ENCODE results near the gene ADAM10.

The ADAM10 gene

GRCh38 chr15:58704155-58704865 is 45.2 kb downstream of the ADAM10 start:
- Mint-ChIP-seq H3K27me3 (no peaks in the 10 kb centered on the region), H3K9me3 (peaks cover 20 to 23% of the 10 kb centered on the region in 2 donors), H3K27ac (no peak overlapping the region), H3K4me3 (no peak overlapping the region), H3K4me1 (peaks cover 58% of the 10 kb centered on the region)
- DNase-seq (no peak), ATAC-seq (no peak)

GRCh38 chr15:58703610-58704009 is 45.9 kb downstream of the ADAM10 start:
- H3K27me3 Mint-ChIP-seq = no peaks in the 10 kb centered on the region
- peaks cover 64% of the 10 kb centered on the region for H3K4me1 Mint-ChIP-seq
- no peak for DNase-seq
- ATAC-seq = no peak
- H3K9me3 Mint-ChIP-seq = peaks cover 20 to 23% of the 10 kb centered on the region in 2 donors
- no peak overlapping the region for H3K4me3 Mint-ChIP-seq
- H3K27ac Mint-ChIP-seq = peak overlapping the region in 1 of 2 donors; percentile 49

- ATAC-seq = no peak
- H3K4me1 Mint-ChIP-seq = peaks cover 63% of the 10 kb centered on the region
- H3K27ac Mint-ChIP-seq = no peak overlapping the region
- H3K27me3 Mint-ChIP-seq = no peaks in the 10 kb centered on the region
- H3K4me3 Mint-ChIP-seq = no peak overlapping the region
- H3K9me3 Mint-ChIP-seq = peaks cover 28 to 30% of the 10 kb centered on the region in 2 donors
- DNase-seq = no peak
Measured at GRCh38 chr15:58702233-58702632, 47.3 kb downstream of the ADAM10 start.

- ATAC-seq = no peak
- H3K27ac Mint-ChIP-seq = no peak overlapping the region
- DNase-seq = no peak
- H3K9me3 Mint-ChIP-seq = peaks cover 28 to 30% of the 10 kb centered on the region in 2 donors
- no peaks in the 10 kb centered on the region for H3K27me3 Mint-ChIP-seq
- H3K4me1 Mint-ChIP-seq = peaks cover 63% of the 10 kb centered on the region
- no peak overlapping the region for H3K4me3 Mint-ChIP-seq
Measured at GRCh38 chr15:58701376-58701775, 48.1 kb downstream of the ADAM10 start.

GRCh38 chr15:58699769-58700168 is 49.7 kb downstream of the ADAM10 start:
- peak overlapping the region; percentile 16 to 25 for H3K27ac Mint-ChIP-seq
- H3K4me3 Mint-ChIP-seq = peak overlapping the region; percentile 5 to 59
- ATAC-seq = peak; percentile 20
- no peak for DNase-seq
- peaks cover 28 to 30% of the 10 kb centered on the region in 2 donors for H3K9me3 Mint-ChIP-seq
- H3K4me1 Mint-ChIP-seq = peaks cover 66% of the 10 kb centered on the region
- no peaks in the 10 kb centered on the region for H3K27me3 Mint-ChIP-seq

- H3K4me1 Mint-ChIP-seq = peaks cover 71% of the 10 kb centered on the region
- no peaks in the 10 kb centered on the region for H3K27me3 Mint-ChIP-seq
- no peak for DNase-seq
- peak overlapping the region; percentile 16 to 25 for H3K27ac Mint-ChIP-seq
- peak overlapping the region in 1 of 2 donors; percentile 59 for H3K4me3 Mint-ChIP-seq
- peak; percentile 54 for ATAC-seq
- peaks cover 27 to 28% of the 10 kb centered on the region in 2 donors for H3K9me3 Mint-ChIP-seq
Measured at GRCh38 chr15:58698887-58699641, 50.4 kb downstream of the ADAM10 start.

GRCh38 chr15:58697220-58697619 is 52.3 kb downstream of the ADAM10 start:
- DNase-seq (no peak), ATAC-seq (no peak)
- H3K27ac Mint-ChIP-seq = peak overlapping the region in 1 of 2 donors; percentile 57
- no peak overlapping the region for H3K4me3 Mint-ChIP-seq
- H3K9me3 Mint-ChIP-seq = peaks cover 19 to 22% of the 10 kb centered on the region in 2 donors
- H3K27me3 Mint-ChIP-seq = no peaks in the 10 kb centered on the region
- peaks cover 65% of the 10 kb centered on the region for H3K4me1 Mint-ChIP-seq

- H3K27ac Mint-ChIP-seq = no peak overlapping the region
- no peak for ATAC-seq
- peaks cover 18 to 19% of the 10 kb centered on the region in 2 donors for H3K9me3 Mint-ChIP-seq
- no peak for DNase-seq
- H3K27me3 Mint-ChIP-seq = no peaks in the 10 kb centered on the region
- peaks cover 67% of the 10 kb centered on the region for H3K4me1 Mint-ChIP-seq
- H3K4me3 Mint-ChIP-seq = no peak overlapping the region
Measured at GRCh38 chr15:58696738-58697137, 52.8 kb downstream of the ADAM10 start.

- H3K27ac Mint-ChIP-seq = peak overlapping the region in 1 of 2 donors; percentile 48
- H3K4me1 Mint-ChIP-seq = peaks cover 68% of the 10 kb centered on the region
- no peak for ATAC-seq
- H3K4me3 Mint-ChIP-seq = no peak overlapping the region
- no peak for DNase-seq
- H3K9me3 Mint-ChIP-seq = peaks cover 10 to 12% of the 10 kb centered on the region in 2 donors
- no peaks in the 10 kb centered on the region for H3K27me3 Mint-ChIP-seq
Measured at GRCh38 chr15:58694641-58695398, 54.7 kb downstream of the ADAM10 start.

GRCh38 chr15:58690703-58691102 is 58.8 kb downstream of the ADAM10 start:
- H3K9me3 Mint-ChIP-seq = no peaks in the 10 kb centered on the region
- DNase-seq (no peak), ATAC-seq (peak; percentile 53)
- H3K4me1 Mint-ChIP-seq = peaks cover 46% of the 10 kb centered on the region
- no peaks in the 10 kb centered on the region for H3K27me3 Mint-ChIP-seq
- no peak overlapping the region for H3K27ac Mint-ChIP-seq
- no peak overlapping the region for H3K4me3 Mint-ChIP-seq

GRCh38 chr15:58689646-58690045 is 59.9 kb downstream of the ADAM10 start:
- no peak overlapping the region for H3K27ac Mint-ChIP-seq
- DNase-seq (no peak), ATAC-seq (no peak)
- no peak overlapping the region for H3K4me3 Mint-ChIP-seq
- H3K27me3 Mint-ChIP-seq = no peaks in the 10 kb centered on the region
- no peaks in the 10 kb centered on the region for H3K9me3 Mint-ChIP-seq
- H3K4me1 Mint-ChIP-seq = peaks cover 38% of the 10 kb centered on the region

- Mint-ChIP-seq H3K4me1 (peaks cover 33% of the 10 kb centered on the region), H3K9me3 (no peaks in the 10 kb centered on the region), H3K4me3 (no peak overlapping the region), H3K27me3 (no peaks in the 10 kb centered on the region), H3K27ac (no peak overlapping the region)
- DNase-seq (no peak), ATAC-seq (no peak)
Measured at GRCh38 chr15:58686286-58686685, 63.2 kb downstream of the ADAM10 start.

- peaks cover 23% of the 10 kb centered on the region for H3K4me1 Mint-ChIP-seq
- no peak overlapping the region for H3K27ac Mint-ChIP-seq
- no peaks in the 10 kb centered on the region for H3K9me3 Mint-ChIP-seq
- H3K27me3 Mint-ChIP-seq = no peaks in the 10 kb centered on the region
- no peak for DNase-seq
- no peak for ATAC-seq
- no peak overlapping the region for H3K4me3 Mint-ChIP-seq
Measured at GRCh38 chr15:58684751-58685150, 64.8 kb downstream of the ADAM10 start.

- Mint-ChIP-seq H3K4me3 (no peak overlapping the region), H3K4me1 (peaks cover 20% of the 10 kb centered on the region), H3K27ac (no peak overlapping the region), H3K27me3 (no peaks in the 10 kb centered on the region), H3K9me3 (no peaks in the 10 kb centered on the region)
- DNase-seq (no peak), ATAC-seq (no peak)
Measured at GRCh38 chr15:58684036-58684710, 65.3 kb downstream of the ADAM10 start.

- H3K9me3 Mint-ChIP-seq = no peaks in the 10 kb centered on the region
- no peak overlapping the region for H3K4me3 Mint-ChIP-seq
- no peak for ATAC-seq
- peaks cover 12% of the 10 kb centered on the region for H3K4me1 Mint-ChIP-seq
- H3K27ac Mint-ChIP-seq = no peak overlapping the region
- DNase-seq = no peak
- no peaks in the 10 kb centered on the region for H3K27me3 Mint-ChIP-seq
Measured at GRCh38 chr15:58682234-58682633, 67.3 kb downstream of the ADAM10 start.
